ENCODE data around the gene NPIPB8. TPM values are rescaled to one million over a fixed set of nuclear protein-coding genes. Genes with fewer than 3 reads are reported as not detected.
"Not testable (repeated sequence)": the region's sequence is repeated elsewhere in the genome, so short reads cannot be mapped to it uniquely, and the experiment has no call there.

Gene NPIPB8
- total and polyA plus RNA-seq, 2 experiments from 2014 or later: 0.14 TPM; not detected in 1

DNA sequence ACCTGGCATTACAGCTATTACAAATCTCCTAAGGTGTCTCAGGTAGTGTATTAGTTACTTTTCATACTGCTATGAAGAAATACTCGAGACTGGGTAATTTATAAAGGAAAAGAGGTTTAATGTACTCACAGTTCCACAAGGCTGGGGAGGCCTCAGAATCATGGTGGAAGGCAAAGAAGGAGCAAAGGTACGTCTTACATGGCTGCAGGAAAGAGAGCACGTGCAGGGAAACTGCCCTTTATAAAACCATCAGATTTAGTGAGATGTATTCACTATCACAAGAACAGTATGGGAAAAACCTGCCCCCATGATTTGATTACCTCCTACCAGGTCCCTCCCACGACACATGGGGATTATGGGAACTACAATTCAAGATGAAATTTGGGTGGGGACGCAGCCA, 7.0 kb upstream of the NPIPB8 start:
- not testable (repeated sequence) for H3K36me3 ChIP-seq (ENCODE audit: insufficient read depth)

DNA sequence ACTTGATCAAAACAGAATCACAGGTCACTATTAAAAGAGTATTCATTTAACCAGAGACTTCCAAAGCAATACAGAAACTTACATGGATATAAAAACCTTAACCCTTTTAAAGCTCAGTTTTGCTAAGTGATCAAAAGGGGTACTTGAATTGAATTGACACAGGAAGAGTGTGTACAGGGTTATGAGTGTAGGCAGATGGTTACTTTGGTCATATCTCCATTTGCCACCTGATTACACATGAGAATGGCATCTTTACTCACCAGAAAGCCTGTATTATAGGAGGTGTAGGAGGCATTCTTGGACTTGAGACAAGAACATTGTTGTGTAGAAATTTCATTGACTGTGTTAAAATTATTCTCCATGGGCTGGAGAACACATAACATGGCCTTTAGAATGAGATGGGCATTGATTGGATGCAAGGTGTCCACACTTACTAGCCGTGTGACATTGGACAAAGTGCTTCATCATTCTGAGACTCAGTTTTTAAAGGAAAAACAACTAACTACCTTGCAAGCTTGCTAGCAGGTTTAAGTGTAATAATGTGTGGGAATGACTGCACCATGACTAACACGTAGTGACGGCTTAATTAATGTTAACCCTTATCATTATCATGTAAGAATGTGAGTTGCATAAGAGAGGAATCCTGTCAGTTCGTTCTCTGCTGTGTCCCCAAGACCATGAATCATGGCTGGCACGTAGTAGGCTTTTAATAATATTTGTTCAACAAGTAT, 1.6 kb upstream of the NPIPB8 start:
- not testable (repeated sequence) for H3K27me3 ChIP-seq (ENCODE audit: insufficient read depth); H3K27ac ChIP-seq (ENCODE audit: low read depth); H3K4me2 ChIP-seq; H3K4me3 Mint-ChIP-seq; H3K9me2 ChIP-seq (ENCODE audit: insufficient read depth); H3F3A ChIP-seq (replicated peaks; ENCODE audit: low read depth); H2AFZ ChIP-seq; H3K27ac Mint-ChIP-seq; H3K4me1 Mint-ChIP-seq; ATAC-seq; H3K36me3 Mint-ChIP-seq (ENCODE audit: low read depth); H3K79me2 ChIP-seq (replicated peaks; ENCODE audit: insufficient read depth); H3K4me1 ChIP-seq (ENCODE audit: insufficient read depth); DNase-seq (ENCODE audit: low spot score); H4K20me1 ChIP-seq (replicated peaks; ENCODE audit: insufficient read depth); H3K9me3 Mint-ChIP-seq; H3K36me3 ChIP-seq (ENCODE audit: insufficient read depth); H3K27me3 Mint-ChIP-seq (ENCODE audit: insufficient read depth, low read depth, poor library complexity); H3K4me3 ChIP-seq

More for the DNA sequence above, 7.0 kb upstream of the NPIPB8 start:
- not testable (repeated sequence) for H3K79me2 ChIP-seq (replicated peaks; ENCODE audit: insufficient read depth); ATAC-seq; H3K4me3 ChIP-seq; H3K27ac ChIP-seq (ENCODE audit: low read depth); DNase-seq (ENCODE audit: low spot score); H3K36me3 Mint-ChIP-seq (ENCODE audit: low read depth); H3K4me2 ChIP-seq; H3K9me3 Mint-ChIP-seq; H3K27ac Mint-ChIP-seq; H3F3A ChIP-seq (replicated peaks; ENCODE audit: low read depth); H3K4me1 Mint-ChIP-seq; H3K9me2 ChIP-seq (ENCODE audit: insufficient read depth); H4K20me1 ChIP-seq (replicated peaks; ENCODE audit: insufficient read depth); H3K4me1 ChIP-seq (ENCODE audit: insufficient read depth); H2AFZ ChIP-seq; H3K4me3 Mint-ChIP-seq; H3K27me3 Mint-ChIP-seq (ENCODE audit: insufficient read depth, low read depth, poor library complexity); H3K27me3 ChIP-seq (ENCODE audit: insufficient read depth)

DNA sequence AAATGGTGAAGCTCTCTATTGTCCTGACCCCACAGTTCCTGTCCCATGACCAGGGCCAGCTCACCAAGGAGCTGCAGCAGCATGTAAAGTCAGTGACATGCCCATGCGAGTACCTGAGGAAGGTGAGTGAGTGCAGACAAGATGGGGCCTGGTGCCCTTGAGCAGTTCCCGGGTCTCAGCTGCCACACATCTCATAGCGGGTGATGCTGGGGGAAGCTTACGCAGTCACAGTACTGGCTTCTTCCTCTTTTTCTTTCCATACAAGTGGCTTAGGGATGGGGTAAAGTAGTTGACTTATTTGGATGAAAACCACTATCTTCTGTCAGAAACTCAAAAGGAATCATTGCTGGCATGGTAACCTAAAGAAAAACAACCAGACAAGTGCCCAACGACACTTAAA, 494 bp downstream of the NPIPB8 start:
- not testable (repeated sequence) for H3F3A ChIP-seq (replicated peaks; ENCODE audit: low read depth); H3K27me3 Mint-ChIP-seq (ENCODE audit: insufficient read depth, low read depth, poor library complexity); H3K4me3 ChIP-seq; H3K4me2 ChIP-seq; ATAC-seq; H3K27ac Mint-ChIP-seq; H3K9me3 Mint-ChIP-seq; H3K4me3 Mint-ChIP-seq; H3K4me1 Mint-ChIP-seq; H3K27me3 ChIP-seq (ENCODE audit: insufficient read depth); H3K27ac ChIP-seq (ENCODE audit: low read depth); H3K36me3 ChIP-seq (ENCODE audit: insufficient read depth); H3K79me2 ChIP-seq (replicated peaks; ENCODE audit: insufficient read depth); H2AFZ ChIP-seq; DNase-seq (ENCODE audit: low spot score); H3K4me1 ChIP-seq (ENCODE audit: insufficient read depth); H3K36me3 Mint-ChIP-seq (ENCODE audit: low read depth); H4K20me1 ChIP-seq (replicated peaks; ENCODE audit: insufficient read depth); H3K9me2 ChIP-seq (ENCODE audit: insufficient read depth)

DNA sequence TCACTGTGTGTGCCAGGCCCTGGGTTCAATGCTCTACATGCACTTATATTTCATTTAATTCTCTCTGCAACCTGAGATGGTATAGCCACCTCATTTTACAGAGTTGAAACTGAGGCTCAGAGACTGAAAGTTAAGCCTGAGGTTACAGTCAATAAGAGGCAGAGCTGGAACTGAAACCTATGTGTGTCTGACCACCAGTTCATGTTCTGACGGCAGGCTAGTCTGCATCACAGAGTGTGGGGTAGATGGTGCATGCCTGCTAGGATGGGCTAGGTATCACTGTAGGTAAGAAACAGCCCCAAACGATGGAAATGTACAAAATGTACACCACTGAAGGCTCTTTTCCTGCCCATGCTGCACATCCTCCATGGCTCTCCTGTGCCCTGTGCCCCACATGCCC, 2.1 kb downstream of the NPIPB8 start:
- not testable (repeated sequence) for H3K27ac Mint-ChIP-seq; H3K27ac ChIP-seq (ENCODE audit: low read depth); H3K36me3 Mint-ChIP-seq (ENCODE audit: low read depth); H3K4me3 Mint-ChIP-seq; H3K9me3 Mint-ChIP-seq; H3K27me3 Mint-ChIP-seq (ENCODE audit: insufficient read depth, low read depth, poor library complexity); DNase-seq (ENCODE audit: low spot score); H3K4me1 ChIP-seq (ENCODE audit: insufficient read depth); H3K4me1 Mint-ChIP-seq; H4K20me1 ChIP-seq (replicated peaks; ENCODE audit: insufficient read depth); H3K36me3 ChIP-seq (ENCODE audit: insufficient read depth); H3K27me3 ChIP-seq (ENCODE audit: insufficient read depth); H3K4me2 ChIP-seq; H3K9me2 ChIP-seq (ENCODE audit: insufficient read depth); H3K4me3 ChIP-seq; H3K79me2 ChIP-seq (replicated peaks; ENCODE audit: insufficient read depth); ATAC-seq; H3F3A ChIP-seq (replicated peaks; ENCODE audit: low read depth); H2AFZ ChIP-seq

DNA sequence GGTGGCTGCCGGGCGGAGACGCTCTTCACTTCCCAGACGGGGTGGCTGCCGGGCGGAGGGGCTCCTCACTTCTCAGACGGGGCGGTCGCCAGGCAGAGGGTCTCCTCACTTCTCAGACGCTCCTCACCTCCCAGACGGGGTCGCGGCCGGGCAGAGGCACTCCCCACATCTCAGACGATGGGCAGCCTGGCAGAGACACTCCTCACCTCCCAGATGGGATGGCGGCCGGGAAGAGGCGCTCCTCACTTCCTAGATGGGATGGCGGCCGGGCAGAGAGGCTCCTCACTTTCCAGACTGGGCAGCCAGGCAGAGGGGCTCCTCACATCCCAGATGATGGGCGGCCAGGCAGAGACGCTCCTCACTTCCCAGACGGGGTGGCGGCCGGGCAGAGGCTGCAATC, 28.4 kb downstream of the NPIPB8 start:
- not testable (repeated sequence) for H3K9me3 Mint-ChIP-seq; ATAC-seq; H3K36me3 Mint-ChIP-seq (ENCODE audit: low read depth)

DNA sequence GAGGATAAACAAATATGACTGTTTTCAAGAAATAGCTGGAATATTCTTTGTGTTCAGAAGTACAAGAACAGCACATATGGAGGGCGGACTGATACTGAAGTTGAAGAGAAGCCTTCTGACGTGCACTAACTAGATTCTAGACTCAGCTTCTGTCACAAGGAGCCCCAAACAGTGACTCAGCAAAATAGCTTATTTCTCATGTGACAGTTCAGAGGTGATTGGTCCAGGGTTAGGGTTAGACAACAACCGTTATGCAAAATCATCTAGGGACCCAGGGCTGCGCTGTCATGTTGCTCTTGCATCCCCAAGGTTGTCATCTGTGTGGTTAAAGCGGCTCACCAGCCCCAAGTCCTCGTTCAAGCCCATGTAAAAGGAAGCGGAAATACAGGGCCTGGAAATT, 29.6 kb downstream of the NPIPB8 start:
- H3F3A ChIP-seq (replicated peaks; ENCODE audit: low read depth); ATAC-seq; H3K4me1 Mint-ChIP-seq; H3K9me2 ChIP-seq (ENCODE audit: insufficient read depth); H3K4me3 Mint-ChIP-seq; H3K79me2 ChIP-seq (replicated peaks; ENCODE audit: insufficient read depth); H3K27ac ChIP-seq (ENCODE audit: low read depth); H3K4me2 ChIP-seq; H2AFZ ChIP-seq; H3K27me3 ChIP-seq (ENCODE audit: insufficient read depth); H3K36me3 ChIP-seq (ENCODE audit: insufficient read depth); DNase-seq (ENCODE audit: low spot score); H3K4me1 ChIP-seq (ENCODE audit: insufficient read depth); H3K36me3 Mint-ChIP-seq (ENCODE audit: low read depth); H4K20me1 ChIP-seq (replicated peaks; ENCODE audit: insufficient read depth); H3K9me3 Mint-ChIP-seq; H3K4me3 ChIP-seq; H3K27ac Mint-ChIP-seq; H3K27me3 Mint-ChIP-seq (ENCODE audit: insufficient read depth, low read depth, poor library complexity): not testable (repeated sequence)

More for the DNA sequence above, 28.4 kb downstream of the NPIPB8 start:
- H3K79me2 ChIP-seq (replicated peaks; ENCODE audit: insufficient read depth); H3K27ac ChIP-seq (ENCODE audit: low read depth); H3K36me3 ChIP-seq (ENCODE audit: insufficient read depth); H2AFZ ChIP-seq; H3K4me1 Mint-ChIP-seq; DNase-seq (ENCODE audit: low spot score); H3K27me3 Mint-ChIP-seq (ENCODE audit: insufficient read depth, low read depth, poor library complexity); H3K4me3 Mint-ChIP-seq; H3K4me2 ChIP-seq; H3K27me3 ChIP-seq (ENCODE audit: insufficient read depth); H3F3A ChIP-seq (replicated peaks; ENCODE audit: low read depth); H3K9me2 ChIP-seq (ENCODE audit: insufficient read depth); H4K20me1 ChIP-seq (replicated peaks; ENCODE audit: insufficient read depth); H3K27ac Mint-ChIP-seq; H3K4me1 ChIP-seq (ENCODE audit: insufficient read depth); H3K4me3 ChIP-seq: not testable (repeated sequence)

DNA sequence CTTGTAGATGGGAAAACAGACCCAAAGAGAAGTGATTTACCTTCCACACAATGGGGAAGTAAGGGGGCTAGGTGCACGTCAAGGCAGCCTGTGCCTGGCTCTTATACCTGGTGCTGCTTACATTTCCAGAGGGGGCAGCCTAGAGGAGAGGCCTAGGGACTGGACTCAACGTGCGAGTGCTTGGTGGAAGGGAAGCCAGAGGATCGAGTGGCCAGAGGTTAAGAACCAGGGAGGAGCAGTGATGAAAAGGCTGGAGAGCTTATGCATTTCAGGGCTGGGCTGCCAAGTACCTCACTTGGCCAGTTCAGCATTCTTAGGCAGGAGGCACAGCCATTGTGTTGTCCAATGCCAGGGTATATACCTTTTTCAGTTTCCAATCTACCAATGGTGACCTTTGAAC, 30.3 kb downstream of the NPIPB8 start:
- H3K27ac ChIP-seq (ENCODE audit: low read depth); H3K4me1 ChIP-seq (ENCODE audit: insufficient read depth); H3K9me3 Mint-ChIP-seq; H3K36me3 Mint-ChIP-seq (ENCODE audit: low read depth); DNase-seq (ENCODE audit: low spot score); H3K4me1 Mint-ChIP-seq; H3F3A ChIP-seq (replicated peaks; ENCODE audit: low read depth); H4K20me1 ChIP-seq (replicated peaks; ENCODE audit: insufficient read depth); H3K4me3 Mint-ChIP-seq; H3K27ac Mint-ChIP-seq; H3K27me3 Mint-ChIP-seq (ENCODE audit: insufficient read depth, low read depth, poor library complexity); H3K4me2 ChIP-seq; H2AFZ ChIP-seq; H3K9me2 ChIP-seq (ENCODE audit: insufficient read depth); H3K27me3 ChIP-seq (ENCODE audit: insufficient read depth); H3K36me3 ChIP-seq (ENCODE audit: insufficient read depth); H3K4me3 ChIP-seq; H3K79me2 ChIP-seq (replicated peaks; ENCODE audit: insufficient read depth): not testable (repeated sequence)
- peak; percentile 86 for ATAC-seq
